HG03457 (cell line): ENCODE results near the gene CHST2.

Experiments
- ATAC-seq: cut with Tn5 transposase; IDR thresholded peaks from one replicate; pipeline ENCODE4 v1.9.1; 2021; ENCODE audit warnings: moderate number of reproducible peaks; ENCODE audit not compliant: unreplicated experiment

CHST2 gene

GRCh38 chr3:143165211-143165610, 45.6 kb downstream of the CHST2 start:
- ATAC-seq: peak; percentile 18

- ATAC-seq: peak; percentile 64
These were observed 46.2 kb downstream of the CHST2 start for GRCh38 chr3:143165612-143166285.

GRCh38 chr3:143166376-143166775, 46.8 kb downstream of the CHST2 start:
- no peak for ATAC-seq

- no peak for ATAC-seq
These were observed 48.6 kb downstream of the CHST2 start for GRCh38 chr3:143167969-143168854.

GRCh38 chr3:143168855-143169192, 49.3 kb downstream of the CHST2 start:
- ATAC-seq: no peak

GRCh38 chr3:143170074-143170473, 50.5 kb downstream of the CHST2 start:
- no peak for ATAC-seq

- ATAC-seq: no peak
These were observed 51.1 kb downstream of the CHST2 start for GRCh38 chr3:143170676-143171075.

- ATAC-seq: peak; percentile 58
These were observed 51.8 kb downstream of the CHST2 start for GRCh38 chr3:143171141-143171980.

- ATAC-seq: no peak
These were observed 52.7 kb downstream of the CHST2 start for GRCh38 chr3:143172062-143172794.

- no peak for ATAC-seq
These were observed 53.2 kb downstream of the CHST2 start for GRCh38 chr3:143172795-143173145.

GRCh38 chr3:143173242-143173641, 53.7 kb downstream of the CHST2 start:
- no peak for ATAC-seq
